Measurements from ENCODE around the gene COTL1.

Gene COTL1

DNA sequence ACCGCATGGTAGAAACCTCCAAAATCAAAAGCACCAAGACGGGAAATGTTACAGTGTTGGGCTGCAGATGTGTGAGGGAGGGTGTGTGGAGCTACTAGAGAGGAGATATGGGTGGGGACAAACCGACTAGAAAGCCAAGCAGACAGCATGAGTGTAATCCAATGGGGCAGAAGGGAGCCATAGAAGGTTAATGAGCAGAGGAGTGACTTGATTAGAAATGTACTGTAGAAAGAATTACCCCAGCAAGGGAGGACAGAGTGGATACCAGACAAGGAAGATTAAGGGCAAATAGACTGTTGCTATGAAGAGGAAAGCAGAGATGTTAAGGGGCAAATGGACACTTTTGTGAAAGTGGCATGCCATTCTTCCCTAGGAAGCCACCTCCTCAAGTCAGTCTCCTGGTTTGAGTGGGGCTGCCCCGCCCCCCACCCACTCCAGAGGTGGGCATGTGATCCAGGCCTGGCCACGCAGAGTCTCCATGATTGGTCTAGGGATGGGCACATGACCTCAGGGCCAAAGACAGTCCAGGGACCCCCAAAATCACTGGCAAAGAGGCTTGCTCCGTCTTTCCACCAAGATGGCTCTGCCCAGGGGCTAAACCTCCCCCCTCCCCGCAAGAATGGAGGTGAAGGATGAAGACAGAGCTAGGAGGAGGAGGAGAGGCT lies 4.3 kb downstream of the COTL1 start:
- no peak for FAIRE-seq

DNA sequence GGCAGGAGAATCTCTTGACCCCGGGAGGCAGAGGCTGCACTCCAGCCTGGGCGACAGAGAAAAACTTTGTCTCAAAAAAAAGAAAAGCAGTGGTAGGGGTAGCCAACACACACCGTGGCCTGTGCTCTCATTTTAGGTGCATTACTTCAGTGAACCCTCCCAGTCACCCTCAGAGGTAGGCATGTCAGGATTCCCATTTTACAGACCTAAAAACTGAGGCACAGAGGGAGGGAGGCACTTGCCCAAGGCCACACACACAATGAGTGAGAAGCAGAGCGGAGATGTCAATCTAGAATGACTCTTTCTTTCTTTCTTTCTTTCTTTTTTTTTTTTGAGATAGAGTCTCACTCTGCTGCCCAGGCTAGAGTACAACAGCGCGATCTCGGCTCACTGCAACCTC lies 5.2 kb downstream of the COTL1 start:
- no peak for FAIRE-seq

DNA sequence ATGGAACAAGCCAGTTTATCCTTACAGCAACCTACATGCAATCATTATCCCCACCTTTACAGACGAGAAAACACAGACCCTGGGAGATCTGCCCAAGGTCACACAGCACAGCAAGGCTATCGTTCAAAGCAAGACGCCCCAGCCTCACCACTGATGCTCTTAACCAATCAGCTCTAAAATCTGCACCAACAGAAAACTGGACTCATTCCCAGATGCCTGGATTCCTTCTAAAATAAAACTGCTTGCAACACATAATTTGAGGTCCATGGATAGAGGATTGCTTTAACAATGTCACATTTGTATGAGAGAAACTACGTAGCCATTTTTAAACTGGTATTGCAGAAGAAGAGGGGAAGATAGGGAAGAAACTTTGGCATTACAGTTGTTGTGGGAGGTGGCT lies 6.8 kb downstream of the COTL1 start:
- FAIRE-seq = no peak

DNA sequence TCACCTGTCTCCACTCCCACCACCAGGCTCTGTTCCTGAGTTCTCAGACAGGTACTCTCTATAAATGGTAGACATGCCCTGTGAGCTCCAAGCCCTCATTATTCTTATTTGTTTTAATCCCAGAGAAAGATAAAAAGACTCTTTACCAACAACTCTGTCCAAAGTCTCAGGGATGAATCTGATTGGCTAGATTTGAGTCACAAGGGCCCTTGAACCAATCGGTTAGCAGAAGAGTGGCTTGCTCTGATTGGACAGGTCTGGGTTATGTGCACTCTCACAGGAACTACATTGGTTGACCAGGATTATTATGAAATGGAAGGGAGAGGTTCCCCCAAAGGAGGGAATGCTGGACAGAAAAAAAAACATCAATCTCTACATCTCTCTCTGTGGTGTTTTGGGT lies 7.5 kb downstream of the COTL1 start:
- FAIRE-seq = no peak

DNA sequence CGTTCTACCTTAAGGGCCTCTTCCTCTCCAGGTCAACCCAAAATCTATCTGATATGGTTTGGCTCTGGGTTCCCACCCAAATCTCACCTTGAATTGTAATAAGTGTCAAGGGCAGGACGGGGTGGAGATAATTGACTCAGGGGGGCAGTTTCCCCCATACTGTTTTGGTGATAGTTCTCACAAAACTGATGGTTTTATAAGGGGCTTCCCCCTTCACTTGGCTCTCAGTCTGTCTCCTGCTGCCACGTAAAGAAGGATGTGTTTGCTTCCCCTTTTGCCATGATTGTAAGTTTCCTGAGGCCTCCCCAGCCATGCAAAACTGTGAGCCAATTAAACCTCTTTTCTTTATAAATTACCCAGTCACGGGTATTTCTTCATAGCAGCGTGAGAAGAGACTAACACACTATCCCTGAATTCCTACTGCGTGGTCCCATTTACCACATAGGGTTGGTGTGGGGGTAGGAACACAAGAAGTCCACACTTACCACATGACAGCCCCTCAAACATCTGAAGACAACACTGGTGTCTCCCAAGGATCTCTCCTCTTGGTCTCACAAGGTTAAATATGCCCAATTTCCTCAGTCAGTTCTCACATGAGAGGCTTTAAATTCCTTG lies 8.2 kb downstream of the COTL1 start:
- no peak for FAIRE-seq

DNA sequence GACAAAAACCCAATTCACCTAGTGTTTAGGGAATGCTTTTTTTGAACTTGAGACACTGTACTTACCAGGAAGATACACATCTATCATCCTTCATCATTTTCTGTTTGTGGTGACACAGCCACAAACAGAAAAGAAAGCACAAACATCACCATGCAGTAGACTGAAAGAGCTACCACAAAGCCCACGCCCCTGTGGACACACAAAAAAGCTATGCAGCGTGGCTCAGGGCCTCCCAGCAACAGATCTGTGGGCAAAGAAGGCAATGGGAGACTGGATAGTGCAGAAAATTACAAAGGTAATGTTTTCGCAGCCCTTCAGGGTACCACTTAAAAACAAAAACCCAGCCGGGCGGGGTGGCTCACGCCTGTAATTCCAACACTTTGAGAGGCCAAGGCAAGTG lies 9.6 kb downstream of the COTL1 start:
- no peak for FAIRE-seq

DNA sequence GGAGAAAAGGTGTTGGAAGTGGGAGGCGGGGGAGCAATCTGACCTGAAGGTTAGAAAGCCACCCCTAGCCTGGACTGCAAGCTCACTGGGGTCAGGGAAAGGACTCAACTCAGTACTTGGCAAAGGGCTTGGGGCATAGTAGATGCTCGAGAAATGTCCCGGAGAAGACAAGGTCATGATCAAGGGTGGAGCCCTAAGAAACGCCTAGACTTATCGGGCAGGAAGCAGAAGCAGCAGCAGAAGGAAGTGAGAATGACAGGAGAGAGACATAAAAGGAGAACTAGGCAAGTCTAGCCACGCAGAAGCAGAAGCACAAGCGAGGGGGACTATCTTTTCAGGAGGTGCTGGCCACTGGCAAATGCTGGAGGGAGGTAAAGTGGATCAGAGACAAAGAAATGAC lies 10.2 kb downstream of the COTL1 start:
- no peak for FAIRE-seq

DNA sequence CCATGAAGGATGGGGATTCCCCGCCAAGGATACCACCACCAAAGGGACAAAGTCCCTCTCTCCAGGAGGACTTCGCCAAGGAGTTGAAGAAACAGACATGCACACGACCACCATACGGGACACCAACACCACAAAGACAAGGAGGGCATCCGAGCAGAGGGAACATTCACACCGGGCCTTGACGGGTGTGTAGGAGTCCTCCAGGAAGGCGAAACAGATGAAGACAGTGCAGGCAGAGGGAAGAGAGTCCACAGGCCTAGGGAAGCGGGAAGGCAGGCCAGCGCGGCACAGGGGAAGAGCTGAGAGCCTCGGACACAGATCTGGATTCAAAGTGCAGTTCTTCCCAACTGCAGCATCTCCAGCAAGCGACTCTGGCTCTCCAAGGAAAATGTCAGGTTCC lies 10.8 kb downstream of the COTL1 start:
- no peak for FAIRE-seq

DNA sequence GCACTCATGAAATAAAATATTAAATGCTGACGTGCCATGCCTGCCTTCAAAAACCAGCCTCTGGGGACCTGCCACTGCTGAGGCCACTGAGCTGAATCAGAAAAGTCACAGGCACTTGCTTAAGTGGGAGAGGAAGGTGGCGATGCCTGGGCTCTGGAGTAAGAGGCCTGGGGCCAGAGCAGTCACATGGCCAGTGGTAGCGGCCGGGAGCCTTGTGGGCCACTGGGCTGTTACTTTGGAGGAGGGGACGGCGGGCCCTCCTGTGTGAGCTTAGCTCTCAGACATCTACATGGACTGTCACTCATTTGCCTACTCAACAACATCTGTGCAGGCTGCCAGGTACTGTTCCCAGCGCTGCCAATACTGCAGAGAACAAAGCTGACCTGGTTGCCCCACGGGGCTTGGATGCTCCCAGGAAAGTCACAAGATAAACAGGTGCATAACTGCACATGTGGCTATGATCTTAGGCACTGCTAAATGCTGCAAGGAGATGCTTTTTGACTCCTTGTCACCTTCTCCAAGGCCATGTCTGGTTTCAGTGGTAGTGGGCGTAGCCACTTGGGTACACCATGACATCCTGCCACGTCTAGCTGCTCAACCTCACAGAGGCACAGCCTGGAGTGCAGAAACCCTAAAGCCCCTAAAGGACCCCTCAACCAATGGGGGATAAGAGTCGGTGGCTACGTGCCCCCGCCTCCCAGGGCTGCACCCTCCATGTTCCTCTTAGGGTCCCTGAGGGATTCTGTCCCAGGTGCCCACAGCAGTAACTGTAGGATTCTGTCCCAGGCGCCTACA lies 11.6 kb downstream of the COTL1 start:
- no peak for FAIRE-seq

DNA sequence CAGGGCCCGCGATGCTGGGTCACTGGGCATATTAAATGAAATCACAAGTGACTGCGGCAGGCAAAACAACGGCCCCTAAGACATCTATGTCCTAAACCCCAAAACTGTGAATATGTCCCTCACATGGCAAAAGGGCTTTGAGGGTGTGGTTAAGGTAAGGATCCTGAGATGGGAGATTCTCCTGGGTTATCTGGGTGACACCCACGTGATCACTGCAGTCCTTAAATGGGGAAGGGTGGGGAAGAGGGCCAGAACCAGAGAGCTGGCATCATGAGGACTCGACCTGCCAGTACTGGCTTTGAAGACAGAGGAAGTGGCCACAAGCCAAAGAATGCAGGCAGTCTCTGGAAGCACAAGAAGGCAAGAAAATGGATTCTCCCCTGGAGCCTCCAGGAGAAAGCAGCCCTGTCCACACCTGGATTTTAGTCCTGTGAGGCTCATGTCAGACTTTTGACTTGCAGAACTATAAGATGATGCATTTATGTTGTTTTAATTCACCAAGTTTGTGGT lies 12.5 kb downstream of the COTL1 start:
- no peak for FAIRE-seq

DNA sequence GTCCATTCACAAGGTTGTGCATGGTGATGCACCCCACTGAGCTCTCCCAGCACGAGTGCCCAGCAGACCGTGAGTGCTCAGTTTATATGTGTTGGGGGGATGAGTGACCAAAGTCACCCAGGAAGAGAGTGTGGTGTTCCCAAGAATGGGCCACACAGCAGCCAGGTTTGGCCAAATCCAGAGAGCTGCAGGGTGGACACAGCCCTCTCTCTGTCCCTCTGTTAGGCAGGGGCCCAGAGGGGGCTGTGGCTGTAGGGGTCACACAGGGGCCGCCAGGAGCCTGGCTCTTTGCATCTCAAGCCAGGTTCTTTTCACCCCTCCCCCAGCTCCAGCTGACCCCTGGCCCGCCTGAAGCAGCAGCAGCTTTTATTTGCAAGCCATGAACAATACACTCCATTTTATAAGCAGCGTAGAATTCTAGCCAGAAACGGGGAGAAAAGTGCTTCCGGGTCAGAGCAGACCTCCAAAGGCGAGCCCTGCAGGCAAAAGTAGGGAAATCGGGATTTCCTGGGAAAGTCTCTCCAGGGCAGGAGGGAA lies 13.3 kb downstream of the COTL1 start:
- FAIRE-seq = no peak

DNA sequence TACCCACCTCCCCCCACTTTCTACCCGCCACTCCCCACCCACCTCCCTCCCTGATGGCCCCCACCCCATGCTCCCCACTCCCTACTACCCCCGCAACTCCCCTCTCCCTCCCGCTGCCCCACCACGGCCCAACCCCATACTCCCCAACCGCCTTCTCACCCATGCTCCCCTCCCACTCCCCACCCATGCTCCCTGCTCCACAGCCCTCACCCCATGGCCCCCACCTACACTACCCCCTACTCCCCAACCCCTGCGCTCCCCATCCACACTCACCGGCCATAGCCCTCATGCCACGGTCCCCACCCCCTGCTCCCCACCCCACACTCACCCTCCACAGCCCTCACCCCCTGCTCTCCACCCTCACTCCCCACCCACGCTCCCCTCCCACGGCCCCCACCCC lies 13.9 kb downstream of the COTL1 start:
- FAIRE-seq = no peak

DNA sequence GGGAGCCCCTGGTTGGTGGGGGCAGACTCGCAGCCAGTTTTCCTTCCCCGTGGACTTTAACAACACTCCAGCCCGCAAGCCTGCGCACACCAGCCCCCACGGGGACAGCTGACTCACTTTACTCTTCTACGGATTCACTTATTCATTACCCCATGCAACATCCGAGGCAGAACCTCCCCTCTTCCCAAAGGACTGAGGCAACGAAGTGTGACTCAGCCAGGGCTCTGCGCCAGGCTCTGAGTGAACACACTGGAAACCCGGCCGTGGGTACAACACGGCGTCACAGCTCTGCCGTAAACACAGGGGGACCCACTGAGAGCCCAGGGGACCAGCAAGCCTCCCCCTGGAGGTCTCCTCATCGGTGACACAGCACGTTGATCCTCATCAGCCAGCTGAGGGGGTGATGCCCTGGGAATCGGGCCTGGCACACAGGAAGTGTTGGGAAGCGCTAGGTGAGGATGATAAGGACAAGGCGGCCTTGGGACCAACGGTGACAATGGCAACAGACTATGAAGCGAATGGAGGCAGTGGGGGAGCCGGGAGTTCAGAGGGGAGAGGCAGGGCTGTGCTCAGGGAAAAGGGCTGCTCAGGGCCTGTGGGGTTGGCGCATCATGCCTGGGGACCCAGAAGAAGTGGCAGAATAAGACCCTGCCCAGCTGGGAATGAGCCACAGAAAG lies 14.6 kb downstream of the COTL1 start:
- FAIRE-seq = no peak

DNA sequence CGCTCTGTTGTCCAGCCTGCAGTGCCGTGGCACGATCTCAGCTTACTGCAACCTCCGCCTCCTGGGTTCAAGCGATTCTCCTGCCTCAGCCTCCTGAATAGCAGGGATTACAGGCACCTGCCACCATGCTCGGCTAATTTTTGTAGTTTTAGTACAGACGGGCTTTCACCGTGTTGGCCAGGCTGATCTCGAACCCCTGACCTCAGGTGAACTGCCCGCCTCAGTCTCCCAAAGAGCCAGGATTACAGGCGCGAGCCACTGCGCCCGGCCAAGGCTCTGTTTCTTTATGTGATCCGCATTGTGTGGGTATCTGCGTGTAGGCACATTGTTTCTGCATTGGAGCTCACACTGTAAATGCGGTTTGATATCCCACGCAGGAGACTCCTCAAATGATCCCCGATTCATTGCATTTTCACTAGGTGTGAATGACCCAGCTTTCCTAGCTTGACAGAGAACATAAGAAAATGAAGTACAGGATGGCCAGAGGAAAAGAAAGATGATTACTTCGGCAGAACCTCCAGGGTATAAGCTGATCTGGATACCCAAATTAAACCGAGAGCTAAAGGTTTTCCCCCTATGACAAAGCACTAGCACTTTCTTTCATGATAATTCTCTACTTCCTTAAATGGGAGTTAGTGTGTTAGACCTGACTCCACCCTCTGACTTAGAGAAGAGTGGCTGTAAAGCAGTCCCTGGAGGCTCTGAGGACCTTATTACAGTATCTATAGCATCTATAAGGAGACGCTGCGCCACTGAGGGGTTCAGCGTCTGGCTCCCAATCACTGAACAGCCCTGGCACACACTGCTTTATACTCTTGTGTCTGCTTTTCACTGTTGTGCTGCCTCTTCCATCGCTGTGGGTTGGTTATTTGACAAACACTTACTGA lies 17.3 kb downstream of the COTL1 start:
- no peak for FAIRE-seq

DNA sequence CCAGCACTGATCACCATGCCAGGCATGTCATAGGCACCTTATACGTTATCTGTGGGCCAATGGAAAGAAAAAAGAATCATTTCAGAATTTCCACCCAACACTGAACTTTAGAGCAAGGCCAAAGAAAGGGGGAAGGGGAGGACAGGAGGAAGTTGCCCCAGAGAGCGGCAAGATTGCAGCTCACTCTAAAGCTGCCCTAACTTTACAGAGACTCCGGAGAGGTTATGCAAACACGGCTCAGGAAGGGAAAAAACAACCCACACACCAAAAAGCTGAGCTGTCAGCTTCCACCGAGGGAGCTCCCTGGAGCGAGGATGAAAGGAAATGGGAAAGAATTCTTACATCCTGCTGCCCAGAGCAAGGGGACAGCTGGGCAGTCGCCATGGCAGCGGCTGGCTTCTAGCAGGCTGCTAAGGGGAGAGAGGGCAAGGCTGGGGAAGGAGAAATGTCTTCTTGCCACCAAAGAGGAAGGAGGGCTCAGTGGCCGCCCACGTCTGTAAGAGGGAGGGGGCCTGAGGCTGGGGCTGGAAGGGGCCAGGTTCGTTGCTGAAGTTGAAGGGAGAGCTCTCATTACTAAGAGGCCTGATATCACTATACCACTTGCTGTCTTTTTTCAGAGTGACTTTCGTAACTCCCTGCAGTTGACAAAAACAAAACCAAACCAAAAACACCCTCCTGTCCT lies 18.2 kb downstream of the COTL1 start:
- no peak for FAIRE-seq

DNA sequence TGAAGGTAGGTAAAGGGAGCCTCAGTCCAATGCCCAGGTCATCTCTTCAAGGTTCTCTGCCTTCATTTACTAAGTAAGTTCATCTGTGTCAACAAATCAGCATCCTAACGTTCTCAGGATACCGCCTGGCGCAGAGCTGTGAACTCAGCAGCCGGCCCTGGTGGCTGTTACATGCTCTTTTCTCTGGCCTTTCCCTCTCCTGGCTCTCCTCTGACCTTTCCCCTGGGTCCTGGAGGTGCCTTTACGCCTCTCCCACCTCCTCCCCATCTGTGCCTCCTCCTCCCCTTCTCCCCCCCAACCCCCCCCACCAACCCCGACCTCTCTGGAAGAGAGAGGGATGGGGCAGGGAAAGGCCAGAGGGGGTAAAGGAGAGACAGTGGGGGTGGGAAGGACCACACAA lies 19.5 kb downstream of the COTL1 start:
- FAIRE-seq = no peak

DNA sequence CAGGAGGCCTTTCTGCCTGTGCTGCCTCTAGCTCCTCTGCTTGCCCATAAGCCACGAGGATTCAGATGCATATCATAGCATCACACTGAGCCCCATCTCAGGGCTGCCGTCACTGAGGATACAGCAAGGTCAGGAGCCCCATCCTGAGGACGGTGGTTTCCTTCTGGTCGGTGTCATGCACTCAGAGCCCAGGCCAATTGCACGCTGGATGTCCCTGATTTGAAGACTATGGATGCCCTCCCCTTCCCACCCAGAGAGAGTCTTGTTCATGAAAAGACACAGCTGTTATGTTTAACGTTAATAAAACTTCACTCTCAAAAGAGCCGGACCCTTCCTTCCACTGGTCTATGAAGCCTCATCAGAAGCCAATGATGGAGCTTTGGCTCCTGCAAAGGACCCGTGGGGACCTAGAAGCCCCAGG lies 19.9 kb downstream of the COTL1 start:
- FAIRE-seq = no peak

DNA sequence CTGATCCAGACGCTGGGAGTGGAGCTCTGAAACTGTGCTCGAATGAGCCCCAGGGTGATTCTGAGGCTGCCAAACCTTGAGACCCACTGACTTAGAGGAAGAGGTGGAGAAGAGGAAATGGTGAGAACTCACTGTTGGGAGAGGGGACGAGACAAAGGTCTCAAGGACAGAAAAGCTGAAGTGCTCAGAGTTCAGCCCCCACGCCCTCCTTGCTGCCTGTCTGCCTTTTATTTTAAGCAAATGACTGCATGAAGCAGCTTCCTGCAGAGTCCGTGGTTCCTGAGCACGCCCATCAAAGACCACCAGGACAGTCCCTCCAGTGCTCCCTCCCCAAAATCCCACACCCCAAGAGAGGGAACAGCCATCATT lies 20.4 kb downstream of the COTL1 start:
- FAIRE-seq = no peak

DNA sequence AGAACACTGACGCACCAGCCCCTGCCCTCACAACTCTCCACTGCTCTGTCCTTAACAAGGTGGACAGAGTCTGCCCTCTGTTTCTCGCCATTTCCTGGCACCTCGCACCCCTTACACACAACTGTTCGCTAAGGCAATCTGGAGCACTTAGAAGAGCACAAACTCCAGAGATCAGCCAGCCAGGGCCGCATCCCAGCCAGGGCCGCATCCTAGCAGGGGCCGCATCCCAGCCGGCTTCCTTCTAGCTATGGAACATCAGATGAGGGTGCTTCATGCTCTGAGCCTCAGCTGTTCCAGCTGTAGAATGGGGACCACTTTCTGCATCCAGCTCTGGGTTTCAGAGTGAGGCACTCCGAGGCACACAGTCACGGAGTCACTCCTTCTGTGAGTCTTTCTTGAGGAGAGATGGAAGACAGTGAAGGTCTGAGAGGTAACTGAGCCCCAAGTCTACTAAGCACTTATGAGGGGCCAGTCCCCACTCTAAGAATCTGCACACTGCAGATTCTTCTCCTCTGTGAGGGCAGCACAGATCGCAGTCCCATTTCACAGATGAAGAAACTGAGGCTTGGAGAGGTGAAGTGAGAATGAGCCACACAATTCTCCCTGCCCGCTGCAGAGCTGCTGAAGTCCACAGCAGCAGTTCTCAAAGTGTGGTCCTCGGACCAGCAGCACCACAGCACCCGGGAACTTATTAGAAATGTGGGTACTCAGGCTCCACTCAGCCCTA lies 20.9 kb downstream of the COTL1 start:
- FAIRE-seq = no peak

DNA sequence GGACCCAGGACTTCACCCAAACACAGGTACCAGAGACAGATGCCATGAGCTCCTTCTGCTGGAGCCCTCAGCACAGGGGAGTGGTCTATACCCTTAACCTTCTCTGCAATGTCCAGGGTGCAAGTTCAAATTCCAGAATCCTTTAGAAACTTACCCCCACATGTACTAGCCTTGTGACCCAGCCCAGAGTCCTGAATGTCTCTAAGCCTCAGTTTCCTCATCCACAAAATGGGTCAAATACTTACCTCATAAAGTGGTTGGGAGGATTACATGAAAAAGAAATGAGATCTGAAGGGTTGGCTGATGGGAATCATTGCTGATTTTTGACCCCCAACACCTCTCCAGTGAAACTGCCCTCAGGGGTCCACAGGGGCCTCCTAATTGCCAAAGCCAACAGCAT lies 21.7 kb downstream of the COTL1 start:
- no peak for FAIRE-seq

DNA sequence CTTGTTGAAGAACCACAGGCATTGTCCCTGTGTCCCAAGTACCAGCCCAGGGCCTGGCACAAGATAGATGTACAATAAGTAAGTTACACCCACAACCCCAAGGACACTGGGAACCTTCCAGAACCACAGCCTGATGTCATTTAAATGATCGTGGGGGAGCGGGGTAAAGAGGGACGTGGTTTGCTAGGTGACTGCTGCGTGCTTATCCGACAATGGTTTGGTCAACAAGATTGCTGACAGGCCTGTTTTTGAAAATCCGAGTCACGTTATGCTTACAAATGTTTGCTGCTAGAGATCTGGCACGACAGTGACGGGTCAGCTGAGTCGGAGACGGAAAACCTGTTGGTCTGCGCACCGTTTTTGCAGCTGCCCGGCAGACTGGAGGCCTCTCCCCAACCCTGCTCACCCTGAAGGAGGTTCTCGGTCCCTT lies 22.8 kb downstream of the COTL1 start:
- no peak for FAIRE-seq
